Left ventricle myocardium inferior (tissue), 1 donor: ENCODE measurements around the gene PLEKHA7. TPM values are rescaled to one million over a fixed set of nuclear protein-coding genes. Genes with fewer than 3 reads are reported as not detected.

Source experiments
- DNase-seq: peaks from one replicate; pipeline ENCODE4 v3.0.0-alpha.2; 2020
- H3K27ac ChIP-seq: fragments of 200-600 bp; replicated peaks from 2 replicates; pipeline ENCODE4 v1.8.0; 2021
- H3K27me3 ChIP-seq: fragments of 200-600 bp; 2 replicates; pipeline ENCODE4 v1.8.0; 2021; ENCODE audit warnings: low read depth
- H3K36me3 ChIP-seq: fragments of 200-600 bp; 2 replicates; pipeline ENCODE4 v1.8.0; 2021
- H3K4me1 ChIP-seq: fragments of 200-600 bp; 2 replicates; pipeline ENCODE4 v1.8.0; 2021
- H3K4me3 ChIP-seq: fragments of 200-600 bp; 2 replicates; pipeline ENCODE4 v1.8.0; 2021; ENCODE audit warnings: mild to moderate bottlenecking, moderate library complexity
- H3K9me3 ChIP-seq: fragments of 200-600 bp; replicated peaks from 2 replicates; pipeline ENCODE4 v1.8.0; 2021
- CTCF ChIP-seq: fragments of 200-600 bp; IDR thresholded peaks from 2 replicates; pipeline ENCODE4 v1.8.0; 2021; ENCODE audit warnings: antibody characterized with exemption, mild to moderate bottlenecking, borderline replicate concordance
- intact Hi-C: fragments of 100-400 bp; cut with micrococcal nuclease; formaldehyde crosslinking; loops from one replicate; pipeline ENCODE4 v1.11.0; 2022
- total RNA-seq: library from RNA; stranded (reverse); fragmentation: NEBNext Ultra II Directional; extraction: Animal tissue kit (Norgen Biotek cat#: 25700); gene quantifications from one replicate; pipeline ENCODE4 v1.2.1, GENCODE V29; 2021
- donor health status: DM: no; HTN: yes; CAD: no; lungs with severe emphysema.

The PLEKHA7 gene
- total RNA-seq, 1 donor from 2014 or later, result 33.2 TPM

GRCh38 chr11:16975906-16976305, 38.3 kb downstream of the PLEKHA7 start:
- intact Hi-C loops, result no loop called here
- Histone ChIP-seq H3K9me3 (no peaks in the 10 kb centered on the region), H3K4me1 (no peaks in the 10 kb centered on the region), H3K27ac (no peak overlapping the region), H3K4me3 (no peak overlapping the region), H3K36me3 (no peaks in the 10 kb centered on the region), H3K27me3 (no peaks in the 10 kb centered on the region)
- TF ChIP-seq CTCF, result no peak
- no peak for DNase-seq

- no peak for DNase-seq
- H3K4me3 ChIP-seq, result no peak overlapping the region
These were observed 40.8 kb downstream of the PLEKHA7 start for GRCh38 chr11:16973338-16973964.

GRCh38 chr11:16969010-16969999, 44.9 kb downstream of the PLEKHA7 start:
- DNase-seq, result no peak
- no peak overlapping the region for H3K27ac ChIP-seq
- no peaks in the 10 kb centered on the region for H3K4me1 ChIP-seq
- H3K36me3 ChIP-seq, result no peaks in the 10 kb centered on the region
- intact Hi-C loops, result no loop called here
- no peak for TF ChIP-seq CTCF
- no peaks in the 10 kb centered on the region for H3K27me3 ChIP-seq
- no peaks in the 10 kb centered on the region for H3K9me3 ChIP-seq
- no peak overlapping the region for H3K4me3 ChIP-seq

More at GRCh38 chr11:16973338-16973964, 40.8 kb downstream of the PLEKHA7 start:
- H3K4me1 ChIP-seq, result no peaks in the 10 kb centered on the region
- H3K36me3 ChIP-seq, result no peaks in the 10 kb centered on the region
- no peaks in the 10 kb centered on the region for H3K27me3 ChIP-seq
- TF ChIP-seq CTCF, result no peak
- intact Hi-C loops, result no loop called here
- H3K9me3 ChIP-seq, result no peaks in the 10 kb centered on the region
- H3K27ac ChIP-seq, result no peak overlapping the region

GRCh38 chr11:16968196-16968595, 46.0 kb downstream of the PLEKHA7 start:
- no peak for TF ChIP-seq CTCF
- intact Hi-C loops, result no loop called here
- no peaks in the 10 kb centered on the region for H3K4me1 ChIP-seq
- no peaks in the 10 kb centered on the region for H3K36me3 ChIP-seq
- no peaks in the 10 kb centered on the region for H3K9me3 ChIP-seq
- no peak overlapping the region for H3K27ac ChIP-seq
- DNase-seq, result no peak
- no peaks in the 10 kb centered on the region for H3K27me3 ChIP-seq
- H3K4me3 ChIP-seq, result no peak overlapping the region

GRCh38 chr11:16966930-16967671, 47.1 kb downstream of the PLEKHA7 start:
- Histone ChIP-seq H3K27me3 (no peaks in the 10 kb centered on the region), H3K27ac (no peak overlapping the region), H3K9me3 (no peaks in the 10 kb centered on the region), H3K36me3 (no peaks in the 10 kb centered on the region), H3K4me3 (no peak overlapping the region), H3K4me1 (no peaks in the 10 kb centered on the region)
- no peak for DNase-seq
- TF ChIP-seq CTCF, result no peak
- intact Hi-C loops, result no loop called here
